ENCODE data around the gene FSTL3. TPM values are rescaled to one million over a fixed set of nuclear protein-coding genes. Genes with fewer than 3 reads are reported as not detected.
"Not testable (repeated sequence)": the region's sequence is repeated elsewhere in the genome, so short reads cannot be mapped to it uniquely, and the experiment has no call there.

FSTL3 gene
- total RNA-seq = 10 to 100 TPM in 3 of 4 donors, 1 to 10 TPM in 1; 4.4 to 43.3 (median 17.7) TPM

GRCh38 chr19:676339-677105 lies at the start of gene FSTL3:
Gene FSTL3, plus strand, starts transcription at chr19:676392. Its CDS starts 32 bp downstream, at chr19:676424.
- Histone ChIP-seq H3K27me3 (peaks cover 0 to 41% (median 0%) of the 10 kb centered on the region in 4 donors), H3K4me3 (peak within 1 kb of the TSS; percentile 32 to 77 (median 52)), H3K27ac (peak within 1 kb of the TSS; percentile 80 to 95 (median 86)), H3K36me3 (no peaks in the 10 kb centered on the region), H3K9me3 (no peaks in the 10 kb centered on the region), H3K4me1 (peaks cover 35 to 63% (median 37%) of the 10 kb centered on the region in 3 donors)
- no peak for TF ChIP-seq CTCF (IDR thresholded peaks at IDR 0.05)
- TF ChIP-seq POLR2A (IDR thresholded peaks at IDR 0.05) = peak in 2 of 4 donors; percentile 23 to 54
- DNase-seq = no peak
- 0 to 6% methylated on average over 2 to 10 of the region's 63 CpGs for whole genome bisulfite sequencing, 2 donors
- intact Hi-C loops (cut with DNase I) = no loop called here

GRCh38 chr19:626566-626965 lies 49.6 kb upstream of the FSTL3 start:
- intact Hi-C loops (cut with DNase I); H3K27ac ChIP-seq: not testable (repeated sequence)
- peaks cover 14 to 93% (median 26%) of the 10 kb centered on the region in 3 donors for H3K36me3 ChIP-seq

GRCh38 chr19:628168-628567 lies 48.0 kb upstream of the FSTL3 start:
- intact Hi-C loops (cut with DNase I) = no loop called here
- Histone ChIP-seq H3K36me3 (peaks cover 0 to 82% (median 16%) of the 10 kb centered on the region in 3 donors), H3K4me1 (peaks cover 11 to 21% (median 12%) of the 10 kb centered on the region in 3 donors), H3K9me3 (no peaks in the 10 kb centered on the region), H3K27me3 (no peaks in the 10 kb centered on the region), H3K4me3 (no peak overlapping the region), H3K27ac (no peak overlapping the region)
- TF ChIP-seq CTCF (IDR thresholded peaks at IDR 0.05) = peak in 1 of 6 experiments; percentile 22
- no peak for TF ChIP-seq POLR2A (IDR thresholded peaks at IDR 0.05)
- 81 to 87% methylated on average over 13 to 17 of the region's 19 CpGs for WGBS, 2 donors
- no peak for DNase-seq

More at GRCh38 chr19:626566-626965, 49.6 kb upstream of the FSTL3 start:
- H3K4me3 ChIP-seq, H3K9me3 ChIP-seq, DNase-seq, H3K4me1 ChIP-seq, H3K27me3 ChIP-seq: not testable (repeated sequence)
- WGBS, 2 donors = 48 to 54% methylated on average over 6 to 7 of the region's 7 CpGs

GRCh38 chr19:629515-629914 lies 46.7 kb upstream of the FSTL3 start:
- peaks cover 0 to 69% (median 16%) of the 10 kb centered on the region in 3 donors for H3K36me3 ChIP-seq
- not testable (repeated sequence) for H3K9me3 ChIP-seq, H3K27me3 ChIP-seq

GRCh38 chr19:629961-630714 lies 46.1 kb upstream of the FSTL3 start:
- H3K4me1 ChIP-seq = peaks cover 19 to 31% (median 20%) of the 10 kb centered on the region in 3 donors
- H3K36me3 ChIP-seq = peaks cover 0 to 62% (median 16%) of the 10 kb centered on the region in 3 donors
- 90% methylated on average over 2 to 24 of the region's 30 CpGs for WGBS, 2 donors
- intact Hi-C loops (cut with DNase I) = no loop called here
- H3K27me3 ChIP-seq = no peaks in the 10 kb centered on the region
- no peak overlapping the region for H3K27ac ChIP-seq
- TF ChIP-seq CTCF (IDR thresholded peaks at IDR 0.05) (no peak), POLR2A (IDR thresholded peaks at IDR 0.05) (no peak)
- H3K4me3 ChIP-seq = no peak overlapping the region
- H3K9me3 ChIP-seq = no peaks in the 10 kb centered on the region
- no peak for DNase-seq

More at GRCh38 chr19:629515-629914, 46.7 kb upstream of the FSTL3 start:
- DNase-seq; H3K27ac ChIP-seq; intact Hi-C loops (cut with DNase I); H3K4me3 ChIP-seq: not testable (repeated sequence)
- WGBS, 2 donors = 86% methylated on average over 14 of the region's 25 CpGs; no CpG with 5 or more reads in 1 of the 2 donors
- peaks cover 19 to 26% (median 19%) of the 10 kb centered on the region in 3 donors for H3K4me1 ChIP-seq
